Measurements from ENCODE around the gene DCST2. TPM values are rescaled to one million over a fixed set of nuclear protein-coding genes. Genes with fewer than 3 reads are reported as not detected.
"Not testable (repeated sequence)": the region's sequence is repeated elsewhere in the genome, so short reads cannot be mapped to it uniquely, and the experiment has no call there.

The DCST2 gene
- polyA plus RNA-seq, 1 donor: 4.1 TPM

GRCh38 chr1:154995301-154995983 lies 38.1 kb downstream of the DCST2 start:
- H3K27me3 ChIP-seq (ENCODE audit: control insufficient read depth, insufficient read depth, low read length); H3K36me3 ChIP-seq (ENCODE audit: control insufficient read depth, insufficient read depth, low read length); H3K4me3 ChIP-seq (ENCODE audit: low read length); H3K27ac ChIP-seq (ENCODE audit: low read length); H3K9me3 ChIP-seq (ENCODE audit: control insufficient read depth, low read depth, low read length): not testable (repeated sequence)
- DNase-seq: peak in 1 of 2 donors; percentile 65
- no CpG with 5 or more reads among the region's 13 CpGs for WGBS (ENCODE audit: insufficient coverage, low lambda C conversion rate)
- H3K4me1 ChIP-seq (ENCODE audit: control insufficient read depth, insufficient read depth, low read length): peaks cover 15% of the 10 kb centered on the region

DNA sequence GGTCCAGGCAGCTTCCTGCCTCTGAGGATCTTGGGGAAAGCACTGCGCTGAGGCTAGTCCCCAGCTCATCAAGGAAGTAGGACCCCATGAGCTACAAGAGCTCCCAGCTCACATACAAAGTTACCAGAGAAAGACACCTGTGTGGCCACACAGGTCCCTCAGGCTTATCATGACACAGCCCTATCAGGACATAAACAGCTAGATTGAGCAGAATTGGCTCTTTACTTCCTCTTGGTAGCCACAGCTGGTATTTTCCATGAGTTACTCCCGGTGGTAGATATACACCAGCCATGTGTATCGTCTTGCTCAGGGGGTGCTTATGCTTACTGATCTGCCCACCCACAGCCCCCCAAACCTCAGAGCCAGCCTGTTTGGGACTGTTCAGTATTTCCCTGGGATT lies 39.0 kb downstream of the DCST2 start:
- Histone ChIP-seq H3K4me1 (ENCODE audit: control insufficient read depth, insufficient read depth, low read length) (peaks cover 10% of the 10 kb centered on the region), H3K27me3 (ENCODE audit: control insufficient read depth, insufficient read depth, low read length) (no peaks in the 10 kb centered on the region), H3K9me3 (ENCODE audit: control insufficient read depth, low read depth, low read length) (peaks cover 2% of the 10 kb centered on the region), H3K36me3 (ENCODE audit: control insufficient read depth, insufficient read depth, low read length) (peaks cover 15% of the 10 kb centered on the region), H3K4me3 (ENCODE audit: low read length) (no peak overlapping the region), H3K27ac (ENCODE audit: low read length) (no peak overlapping the region)
- DNase-seq: no peak
- no CpG with 5 or more reads among the region's 3 CpGs for WGBS (ENCODE audit: insufficient coverage, low lambda C conversion rate)

DNA sequence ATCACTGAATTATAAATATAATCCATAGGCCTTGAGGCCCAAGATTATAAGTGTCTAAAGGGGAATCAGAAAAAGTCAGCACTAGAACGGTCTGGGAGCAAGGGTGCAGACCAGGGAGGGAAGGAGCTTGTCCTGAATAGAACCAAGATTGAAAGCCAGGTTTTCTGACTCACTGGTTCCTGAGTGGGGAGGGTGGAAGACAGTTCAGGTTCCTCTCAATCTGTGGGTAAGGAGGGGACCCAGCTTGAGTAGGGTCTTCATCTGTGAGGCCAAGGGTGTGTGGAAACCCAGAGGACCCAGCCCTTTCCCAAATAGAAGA lies 39.4 kb downstream of the DCST2 start:
- Histone ChIP-seq H3K36me3 (ENCODE audit: control insufficient read depth, insufficient read depth, low read length) (peaks cover 19% of the 10 kb centered on the region), H3K4me1 (ENCODE audit: control insufficient read depth, insufficient read depth, low read length) (peaks cover 11% of the 10 kb centered on the region), H3K27me3 (ENCODE audit: control insufficient read depth, insufficient read depth, low read length) (no peaks in the 10 kb centered on the region), H3K4me3 (ENCODE audit: low read length) (no peak overlapping the region), H3K27ac (ENCODE audit: low read length) (no peak overlapping the region), H3K9me3 (ENCODE audit: control insufficient read depth, low read depth, low read length) (peaks cover 1% of the 10 kb centered on the region)
- DNase-seq: no peak
- no CpG with 5 or more reads among the region's 1 CpG for WGBS (ENCODE audit: insufficient coverage, low lambda C conversion rate)

DNA sequence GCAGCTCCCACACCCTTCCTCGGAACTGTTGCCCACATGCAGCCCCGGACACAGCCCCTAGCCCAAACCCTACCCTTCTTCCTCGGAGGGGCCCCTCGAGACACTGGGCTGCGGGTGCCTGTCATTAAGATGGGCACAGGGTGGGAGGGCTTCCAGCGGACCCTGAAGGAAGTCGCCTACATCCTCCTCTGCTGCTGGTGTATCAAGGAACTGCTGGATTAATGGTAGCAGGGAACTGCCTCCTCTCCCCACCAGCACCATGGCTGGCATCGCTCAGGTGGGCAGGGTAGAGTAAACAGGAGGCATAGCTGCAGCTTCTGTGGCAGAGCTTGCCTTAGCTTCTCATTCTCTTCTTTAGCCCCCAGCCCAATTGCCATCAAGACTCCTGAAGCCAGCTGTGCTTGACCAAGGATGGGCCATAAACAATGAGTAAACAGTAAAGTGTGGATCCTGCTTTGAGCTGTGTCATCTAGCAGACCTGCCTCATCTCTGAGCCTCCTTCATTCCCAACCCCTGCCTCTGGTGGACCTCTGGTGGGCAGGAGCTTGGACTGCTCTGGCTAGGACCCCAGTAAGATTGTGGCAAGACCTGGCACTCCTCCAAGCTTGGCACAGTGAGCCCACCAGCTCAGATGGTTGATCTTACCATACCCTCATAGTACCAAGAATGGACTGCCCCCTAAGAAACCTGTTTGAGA lies 39.9 kb downstream of the DCST2 start, which contains the start of gene LENEP:
Gene LENEP (plus strand): TSS at position 15 of the 697 bp plus-strand sequence. CDS start 22 bp downstream, at position 37.
- H3K4me3 ChIP-seq (ENCODE audit: low read length): no peak within 1 kb of the TSS
- no CpG with 5 or more reads among the region's 8 CpGs for WGBS (ENCODE audit: insufficient coverage, low lambda C conversion rate)
- H3K27ac ChIP-seq (ENCODE audit: low read length): no peak within 1 kb of the TSS

GRCh38 chr1:154992721-154993571 lies 40.6 kb downstream of the DCST2 start:
- no CpG with 5 or more reads among the region's 14 CpGs for WGBS (ENCODE audit: insufficient coverage, low lambda C conversion rate)
- peaks cover 32% of the 10 kb centered on the region for H3K36me3 ChIP-seq (ENCODE audit: control insufficient read depth, insufficient read depth, low read length)
- DNase-seq: peak in 1 of 2 donors; percentile 30
- H3K27ac ChIP-seq (ENCODE audit: low read length): no peak overlapping the region
- no peaks in the 10 kb centered on the region for H3K9me3 ChIP-seq (ENCODE audit: control insufficient read depth, low read depth, low read length)
- no peaks in the 10 kb centered on the region for H3K27me3 ChIP-seq (ENCODE audit: control insufficient read depth, insufficient read depth, low read length)
- H3K4me3 ChIP-seq (ENCODE audit: low read length): no peak overlapping the region
- H3K4me1 ChIP-seq (ENCODE audit: control insufficient read depth, insufficient read depth, low read length): peaks cover 12% of the 10 kb centered on the region

More for the DNA sequence above, 39.9 kb downstream of the DCST2 start, which contains the start of gene LENEP:
- no peak for DNase-seq
- H3K9me3 ChIP-seq (ENCODE audit: control insufficient read depth, low read depth, low read length): no peaks in the 10 kb centered on the region
- peaks cover 24% of the 10 kb centered on the region for H3K36me3 ChIP-seq (ENCODE audit: control insufficient read depth, insufficient read depth, low read length)
- H3K27me3 ChIP-seq (ENCODE audit: control insufficient read depth, insufficient read depth, low read length): no peaks in the 10 kb centered on the region
- H3K4me1 ChIP-seq (ENCODE audit: control insufficient read depth, insufficient read depth, low read length): peaks cover 11% of the 10 kb centered on the region

DNA sequence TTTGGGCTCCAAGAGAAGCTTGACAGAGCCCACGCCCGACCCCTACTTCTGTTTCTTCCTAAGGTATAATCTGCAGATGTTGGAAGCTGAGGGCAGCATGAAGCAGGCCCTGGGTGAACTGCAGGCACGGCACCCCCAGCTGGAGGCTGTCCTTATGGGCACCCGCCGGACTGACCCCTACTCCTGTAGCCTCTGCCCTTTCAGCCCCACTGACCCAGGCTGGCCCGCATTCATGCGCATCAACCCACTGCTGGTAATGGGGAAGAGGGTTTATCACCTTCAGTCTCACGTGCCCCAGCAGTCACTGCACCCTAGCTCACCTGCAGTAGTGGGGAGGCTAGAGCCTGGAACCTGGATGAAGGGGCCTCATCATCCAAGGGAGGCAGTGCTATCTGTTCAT lies 43.3 kb downstream of the DCST2 start:
- Histone ChIP-seq H3K4me3 (ENCODE audit: low read length) (no peak overlapping the region), H3K27me3 (ENCODE audit: control insufficient read depth, insufficient read depth, low read length) (no peaks in the 10 kb centered on the region), H3K27ac (ENCODE audit: low read length) (no peak overlapping the region), H3K4me1 (ENCODE audit: control insufficient read depth, insufficient read depth, low read length) (peaks cover 12% of the 10 kb centered on the region), H3K9me3 (ENCODE audit: control insufficient read depth, low read depth, low read length) (no peaks in the 10 kb centered on the region), H3K36me3 (ENCODE audit: control insufficient read depth, insufficient read depth, low read length) (peaks cover 43% of the 10 kb centered on the region)
- no CpG with 5 or more reads among the region's 8 CpGs for WGBS (ENCODE audit: insufficient coverage, low lambda C conversion rate)
- DNase-seq: no peak

DNA sequence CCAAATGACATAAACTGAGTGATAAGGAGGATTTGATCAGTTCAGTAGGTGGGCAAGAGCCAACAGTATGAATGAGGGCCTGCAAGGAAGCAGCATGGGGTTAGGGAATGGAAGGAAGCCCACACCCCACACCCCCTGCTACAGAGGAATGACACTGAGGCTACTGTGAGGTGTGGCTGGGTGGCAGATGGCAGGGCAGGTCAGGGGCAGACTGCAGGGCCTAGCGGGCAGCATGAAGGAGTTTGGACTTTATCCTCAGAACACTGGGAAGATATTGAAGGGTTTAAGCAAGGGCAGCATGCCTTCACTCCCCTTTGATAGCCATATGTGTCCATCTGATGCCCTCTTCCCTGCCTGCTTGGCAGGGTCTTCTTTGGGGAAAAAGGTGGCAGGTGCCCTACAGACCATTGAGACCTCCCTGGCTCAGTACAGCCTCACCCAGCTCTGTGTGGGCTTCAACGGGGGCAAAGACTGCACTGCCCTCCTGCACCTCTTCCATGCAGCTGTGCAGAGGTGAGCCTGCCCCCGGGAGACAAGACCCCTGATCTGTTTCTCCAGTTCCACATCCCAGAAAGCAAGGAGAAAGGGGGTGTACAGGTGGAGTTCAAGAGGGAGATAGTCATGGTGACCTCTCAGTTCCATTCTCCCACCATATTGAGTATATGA lies 44.3 kb downstream of the DCST2 start:
- peaks cover 12% of the 10 kb centered on the region for H3K4me1 ChIP-seq (ENCODE audit: control insufficient read depth, insufficient read depth, low read length)
- H3K36me3 ChIP-seq (ENCODE audit: control insufficient read depth, insufficient read depth, low read length): peaks cover 43% of the 10 kb centered on the region
- H3K27me3 ChIP-seq (ENCODE audit: control insufficient read depth, insufficient read depth, low read length): no peaks in the 10 kb centered on the region
- H3K4me3 ChIP-seq (ENCODE audit: low read length): no peak overlapping the region
- no CpG with 5 or more reads among the region's 3 CpGs for WGBS (ENCODE audit: insufficient coverage, low lambda C conversion rate)
- no peaks in the 10 kb centered on the region for H3K9me3 ChIP-seq (ENCODE audit: control insufficient read depth, low read depth, low read length)
- DNase-seq: peak in 1 of 2 donors; percentile 45
- no peak overlapping the region for H3K27ac ChIP-seq (ENCODE audit: low read length)

DNA sequence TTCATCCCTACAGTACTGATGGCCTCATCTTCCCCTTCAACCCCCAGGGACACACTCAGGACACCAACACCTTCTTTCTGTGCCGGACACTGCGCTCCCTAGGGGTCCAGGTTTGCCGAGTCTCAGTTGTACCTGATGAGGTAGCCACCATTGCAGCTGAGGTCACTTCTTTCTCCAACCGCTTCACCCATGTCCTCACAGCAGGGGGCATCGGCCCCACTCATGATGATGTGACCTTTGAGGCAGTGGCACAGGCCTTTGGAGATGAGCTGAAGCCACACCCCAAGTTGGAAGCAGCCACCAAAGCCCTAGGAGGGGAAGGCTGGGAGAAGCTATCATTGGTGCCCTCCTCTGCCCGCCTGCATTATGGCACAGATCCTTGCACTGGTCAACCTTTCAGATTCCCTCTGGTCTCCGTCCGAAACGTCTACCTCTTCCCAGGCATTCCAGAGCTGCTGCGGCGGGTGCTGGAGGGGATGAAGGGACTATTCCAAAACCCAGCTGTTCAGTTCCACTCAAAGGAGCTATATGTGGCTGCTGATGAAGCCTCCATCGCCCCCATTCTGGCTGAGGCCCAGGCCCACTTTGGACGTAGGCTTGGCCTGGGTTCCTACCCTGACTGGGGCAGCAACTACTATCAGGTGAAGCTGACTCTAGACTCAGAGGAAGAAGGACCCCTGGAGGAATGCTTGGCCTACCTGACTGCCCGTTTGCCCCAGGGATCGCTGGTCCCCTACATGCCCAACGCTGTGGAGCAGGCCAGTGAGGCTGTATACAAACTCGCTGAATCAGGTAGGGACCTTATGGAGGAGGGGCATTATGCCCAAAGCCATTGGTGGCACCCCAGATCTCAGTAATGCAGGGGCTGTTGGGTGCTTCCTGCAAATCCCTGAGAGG lies 45.3 kb downstream of the DCST2 start:
- H3K4me1 ChIP-seq (ENCODE audit: control insufficient read depth, insufficient read depth, low read length): peaks cover 12% of the 10 kb centered on the region
- H3K36me3 ChIP-seq (ENCODE audit: control insufficient read depth, insufficient read depth, low read length): peaks cover 43% of the 10 kb centered on the region
- H3K4me3 ChIP-seq (ENCODE audit: low read length): no peak overlapping the region
- no peak overlapping the region for H3K27ac ChIP-seq (ENCODE audit: low read length)
- H3K9me3 ChIP-seq (ENCODE audit: control insufficient read depth, low read depth, low read length): no peaks in the 10 kb centered on the region
- no peak for DNase-seq
- WGBS (ENCODE audit: insufficient coverage, low lambda C conversion rate): no CpG with 5 or more reads among the region's 17 CpGs
- H3K27me3 ChIP-seq (ENCODE audit: control insufficient read depth, insufficient read depth, low read length): no peaks in the 10 kb centered on the region

DNA sequence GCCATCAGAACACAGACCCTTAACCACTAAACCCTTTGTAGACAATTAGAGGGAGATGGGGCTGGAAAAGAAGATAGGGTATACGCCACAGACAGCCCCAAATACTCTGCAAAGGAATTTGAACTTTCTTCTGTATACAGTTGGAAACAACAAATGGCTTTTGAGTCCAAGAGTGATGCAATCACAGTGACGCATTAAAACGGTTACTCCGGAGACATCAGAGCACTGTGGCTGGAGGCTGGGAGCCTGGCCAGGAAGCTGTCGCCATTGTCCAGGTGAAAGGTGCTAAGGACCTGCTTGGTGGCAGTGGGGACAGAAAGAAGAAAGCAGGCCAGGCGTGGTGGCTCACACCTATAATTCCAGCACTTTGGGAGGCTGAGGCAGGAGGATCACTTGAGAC lies 46.3 kb downstream of the DCST2 start:
- Histone ChIP-seq H3K4me1 (ENCODE audit: control insufficient read depth, insufficient read depth, low read length) (peaks cover 16% of the 10 kb centered on the region), H3K36me3 (ENCODE audit: control insufficient read depth, insufficient read depth, low read length) (peaks cover 38% of the 10 kb centered on the region), H3K4me3 (ENCODE audit: low read length) (no peak overlapping the region), H3K27ac (ENCODE audit: low read length) (no peak overlapping the region), H3K27me3 (ENCODE audit: control insufficient read depth, insufficient read depth, low read length) (no peaks in the 10 kb centered on the region), H3K9me3 (ENCODE audit: control insufficient read depth, low read depth, low read length) (no peaks in the 10 kb centered on the region)
- no CpG with 5 or more reads among the region's 6 CpGs for WGBS (ENCODE audit: insufficient coverage, low lambda C conversion rate)
- no peak for DNase-seq
